Measurements from ENCODE around the gene LLGL2. TPM values are rescaled to one million over a fixed set of nuclear protein-coding genes. Genes with fewer than 3 reads are reported as not detected.

Gene LLGL2
- total RNA-seq, 2 donors from 2014 or later, result 4.1 to 8.5 TPM

- Histone ChIP-seq H3K36me3 (peaks cover 12% of the 10 kb centered on the region), H3K27ac (no peak overlapping the region), H3K27me3 (no peaks in the 10 kb centered on the region), H3K9me3 (no peaks in the 10 kb centered on the region), H3K4me3 (no peak overlapping the region), H3K4me1 (no peaks in the 10 kb centered on the region)
- TF ChIP-seq CTCF (IDR thresholded peaks at IDR 0.05), result no peak
- DNase-seq (ENCODE audit: low spot score), result no peak
Observed at GRCh38 chr17:75568412-75569255, 43.1 kb downstream of the LLGL2 start.

- Histone ChIP-seq H3K9me3 (no peaks in the 10 kb centered on the region), H3K27me3 (no peaks in the 10 kb centered on the region), H3K36me3 (no peaks in the 10 kb centered on the region), H3K4me3 (no peak overlapping the region), H3K27ac (no peak overlapping the region), H3K4me1 (no peaks in the 10 kb centered on the region)
- DNase-seq (ENCODE audit: low spot score), result no peak
- TF ChIP-seq CTCF (IDR thresholded peaks at IDR 0.05), result no peak
Observed at GRCh38 chr17:75570034-75570676, 44.7 kb downstream of the LLGL2 start.

DNA sequence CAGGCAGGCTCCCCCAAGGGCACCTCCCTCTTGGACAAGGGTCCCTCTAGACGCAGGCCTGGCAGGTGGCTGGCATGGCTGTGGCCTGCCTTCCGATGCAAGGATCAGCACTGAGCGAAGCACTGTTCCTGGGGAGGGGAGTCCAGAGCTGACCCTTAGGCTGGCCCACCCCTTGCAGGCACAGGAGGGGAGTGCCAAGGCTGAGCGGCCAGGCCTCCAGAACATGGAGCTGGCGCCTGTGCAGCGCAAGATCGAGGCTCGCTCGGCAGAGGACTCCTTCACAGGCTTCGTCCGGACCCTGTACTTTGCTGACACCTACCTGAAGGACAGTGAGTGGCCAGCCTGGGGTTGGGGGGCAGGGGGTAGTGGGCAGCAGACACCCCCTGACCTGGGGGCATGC lies 45.3 kb downstream of the LLGL2 start:
- no peaks in the 10 kb centered on the region for H3K9me3 ChIP-seq
- H3K4me1 ChIP-seq, result no peaks in the 10 kb centered on the region
- DNase-seq (ENCODE audit: low spot score), result no peak
- TF ChIP-seq CTCF (IDR thresholded peaks at IDR 0.05), result no peak
- no peak overlapping the region for H3K4me3 ChIP-seq
- no peaks in the 10 kb centered on the region for H3K27me3 ChIP-seq
- H3K36me3 ChIP-seq, result no peaks in the 10 kb centered on the region
- no peak overlapping the region for H3K27ac ChIP-seq

DNA sequence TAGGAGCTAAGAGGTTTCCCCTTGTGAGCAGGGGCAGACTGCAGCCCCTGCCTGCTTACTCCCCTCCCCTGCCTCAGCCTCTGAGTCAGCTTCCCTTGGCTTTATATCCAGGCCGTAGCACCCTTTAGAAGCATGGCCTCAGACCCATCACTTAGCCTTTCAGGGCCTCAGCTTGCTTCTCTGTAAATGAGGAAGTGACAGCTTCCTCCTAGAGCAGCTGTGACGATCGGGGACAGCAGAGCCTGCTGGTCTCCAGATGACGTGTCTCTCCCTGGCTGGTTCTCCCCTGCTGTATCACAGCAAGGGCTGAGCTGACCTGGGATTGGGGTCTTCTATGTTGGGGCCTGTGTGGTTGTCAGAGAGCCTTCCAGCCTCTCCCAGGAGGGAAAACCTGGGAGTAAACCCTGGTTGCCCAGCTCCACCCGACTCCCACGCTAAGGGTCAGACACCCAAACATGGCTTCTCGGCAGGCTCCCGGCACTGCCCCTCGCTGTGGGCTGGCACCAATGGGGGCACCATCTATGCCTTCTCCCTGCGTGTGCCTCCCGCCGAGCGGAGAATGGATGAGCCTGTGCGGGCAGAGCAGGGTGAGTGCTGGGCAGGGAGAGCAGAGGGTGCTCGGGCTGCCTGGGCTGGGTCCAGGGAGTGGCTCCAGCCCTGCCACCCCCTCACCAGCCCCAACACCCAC lies 45.8 kb downstream of the LLGL2 start:
- H3K27me3 ChIP-seq, result no peaks in the 10 kb centered on the region
- H3K4me1 ChIP-seq, result no peaks in the 10 kb centered on the region
- peak overlapping the region in 1 of 2 donors; percentile 35 for H3K27ac ChIP-seq
- H3K36me3 ChIP-seq, result no peaks in the 10 kb centered on the region
- no peak overlapping the region for H3K4me3 ChIP-seq
- TF ChIP-seq CTCF (IDR thresholded peaks at IDR 0.05), result no peak
- DNase-seq (ENCODE audit: low spot score), result no peak
- no peaks in the 10 kb centered on the region for H3K9me3 ChIP-seq

GRCh38 chr17:75571885-75572215 lies 46.4 kb downstream of the LLGL2 start:
- no peaks in the 10 kb centered on the region for H3K4me1 ChIP-seq
- no peak for TF ChIP-seq CTCF (IDR thresholded peaks at IDR 0.05)
- no peak overlapping the region for H3K4me3 ChIP-seq
- DNase-seq (ENCODE audit: low spot score), result no peak
- no peaks in the 10 kb centered on the region for H3K27me3 ChIP-seq
- no peak overlapping the region for H3K27ac ChIP-seq
- no peaks in the 10 kb centered on the region for H3K36me3 ChIP-seq
- H3K9me3 ChIP-seq, result no peaks in the 10 kb centered on the region

All from right atrium auricular region (tissue), 2 donors.